HepG2 (cell line): ENCODE measurements around the gene GPR31. TPM values are rescaled to one million over a fixed set of nuclear protein-coding genes. Genes with fewer than 3 reads are reported as not detected.

Experiments
- EP300 ChIP-seq, 3 experiments: sonication (generic) in 1 of 3; formaldehyde crosslinking in 1 of 3; IDR thresholded peaks; 2 replicates each; pipeline versions ENCODE4 v1.5.1 to v1.6.1; 2011 to 2020; ENCODE audit warnings: low read depth in 2 of 3, low read length in 2 of 3, borderline replicate concordance in 1 of 3, improper control_type of control experiment in 1 of 3, mild to moderate bottlenecking in 1 of 3, missing genetic modification reagents in 1 of 3, moderate library complexity in 1 of 3
- FOXK2 ChIP-seq: fragments of 450-650 bp; IDR thresholded peaks from 2 replicates; pipeline ENCODE4 v1.6.1; 2016
- HNRNPLL ChIP-seq: fragments of 200-400 bp; formaldehyde crosslinking; IDR thresholded peaks from 2 replicates; pipeline ENCODE4 v1.6.1; 2017; ENCODE audit warnings: mild to moderate bottlenecking, low read depth, low read length; ENCODE audit not compliant: poor library complexity, severe bottlenecking
- NR0B2 ChIP-seq: sonication (generic); formaldehyde crosslinking; IDR thresholded peaks from 2 replicates; pipeline ENCODE4 v1.4.0; 2020; ENCODE audit warnings: mild to moderate bottlenecking, missing genetic modification reagents
- PHF5A ChIP-seq: IDR thresholded peaks from one replicate; pipeline ENCODE4 v1.6.1; 2018; ENCODE audit warnings: low read depth, missing genetic modification reagents; ENCODE audit not compliant: unreplicated experiment
- REPIN1 ChIP-seq: sonication (generic); formaldehyde crosslinking; IDR thresholded peaks from 2 replicates; pipeline ENCODE4 v1.8.0; 2022; ENCODE audit warnings: missing genetic modification reagents, low read depth, mild to moderate bottlenecking, borderline replicate concordance
- TBP ChIP-seq: sonication (generic); formaldehyde crosslinking; IDR thresholded peaks from 2 replicates; pipeline ENCODE4 v1.5.0; 2020; ENCODE audit warnings: missing genetic modification reagents
- TBX3 ChIP-seq: fragments of 450-650 bp; IDR thresholded peaks from 2 replicates; pipeline ENCODE4 v1.6.1; 2017; ENCODE audit warnings: antibody characterized with exemption, mild to moderate bottlenecking, inconsistent platforms, borderline replicate concordance
- ZKSCAN8 ChIP-seq: IDR thresholded peaks from 2 replicates; pipeline ENCODE4 v1.6.1; 2016; ENCODE audit warnings: borderline replicate concordance, missing genetic modification reagents, missing compliant biosample characterization
- ZNF354B ChIP-seq: sonication (generic); formaldehyde crosslinking; IDR thresholded peaks from 2 replicates; pipeline ENCODE4 v1.8.0; 2022; ENCODE audit warnings: mild to moderate bottlenecking, missing genetic modification reagents
- ZNF407 ChIP-seq: sonication (generic); formaldehyde crosslinking; IDR thresholded peaks from one replicate; pipeline ENCODE4 v1.5.1; 2020; ENCODE audit warnings: mild to moderate bottlenecking, missing genetic modification reagents; ENCODE audit errors: not compliant biosample characterization
- ZNF432 ChIP-seq: sonication (generic); formaldehyde crosslinking; IDR thresholded peaks from 2 replicates; pipeline ENCODE4 v1.5.0; 2020; ENCODE audit warnings: missing genetic modification reagents, mild to moderate bottlenecking, borderline replicate concordance
- ZNF580 ChIP-seq: IDR thresholded peaks from 2 replicates; pipeline ENCODE4 v1.6.1; 2016; ENCODE audit warnings: low read depth, borderline replicate concordance
- ZNF687 ChIP-seq: sonication (generic); formaldehyde crosslinking; IDR thresholded peaks from 2 replicates; pipeline ENCODE4 v1.5.1; 2020; ENCODE audit warnings: mild to moderate bottlenecking, missing genetic modification reagents, moderate library complexity
- polyA plus RNA-seq, 8 experiments: library from polyadenylated mRNA; depleted of rRNA in 3 of 8; stranded (reverse) in 7 of 8; unstranded in 1 of 8; fragments of >200 nt; fragmentation: Illumina TruSeq in 4 of 8; extraction: Trizol in 4 of 8; gene quantifications; 2 replicates each; pipeline versions ENCODE4 v1.2.1 to v1.2.3, GENCODE V29; 2011 to 2016; ENCODE audit warnings: low read depth in 4 of 8, missing spikeins in 1 of 8, mixed read lengths in 1 of 8; ENCODE audit not compliant: insufficient read depth in 1 of 8
- total RNA-seq, 5 experiments: library from RNA; depleted of rRNA; stranded (reverse); fragments of >200 nt; fragmentation: Illumina TruSeq; extraction: Trizol; gene quantifications; 2 replicates each; pipeline ENCODE4 v1.2.3, GENCODE V29; 2016; ENCODE audit warnings: low read depth in 1 of 5

Gene GPR31
- total and polyA plus RNA-seq, 2 of the 13 experiments (the other 11 are each of a cell fraction or from before 2014, with no cell fraction given): not detected

GRCh38 chr6:167140589-167141474 is 16.9 kb downstream of the GPR31 start (continued):
- no peak for TF ChIP-seq NR0B2
- TF ChIP-seq EP300 (IDR thresholded peaks at IDR 0.05; ENCODE audit: low read depth in 2 of 2, low read length in 2 of 2): peak; percentile 64 to 79; a peak in 3 of 4 replicates
- peak; percentile 54; the same call in 1 of the 2 replicates for TF ChIP-seq EP300 (CRISPR knock-in tag; IDR thresholded peaks at IDR 0.05; ENCODE audit: borderline replicate concordance)
- peak; percentile 58; the same call in 1 of the 2 replicates for TF ChIP-seq FOXK2
- no peak for TF ChIP-seq REPIN1
- TF ChIP-seq PHF5A (CRISPR knock-in tag): no peak
- peak; percentile 62; the same call in 1 of the 2 replicates for TF ChIP-seq ZKSCAN8 (CRISPR knock-in tag)
- no peak for TF ChIP-seq ZNF432 (CRISPR knock-in tag)
- no peak; the same call in 1 of the 2 replicates for TF ChIP-seq ZNF580
- no peak for TF ChIP-seq TBX3
- no peak for TF ChIP-seq ZNF354B
- no peak for TF ChIP-seq ZNF407 (CRISPR knock-in tag)
- peak; percentile 46 for TF ChIP-seq ZNF687 (CRISPR knock-in tag)
- no peak for TF ChIP-seq TBP
- TF ChIP-seq HNRNPLL: no peak
